Activated CD8-positive, alpha-beta memory T cell treated with anti-CD3 and anti-CD28 coated beads for 1 hour (primary cell): ENCODE results near the gene COL6A3.

Source experiments
- DNase-seq, 2 donors: peaks; one replicate each; pipeline ENCODE4 v3.0.0-alpha.2; 2020; ENCODE audit warnings: low read depth in 1 of 2; ENCODE audit errors: extremely low read depth in 1 of 2

The COL6A3 gene

GRCh38 chr2:237413777-237414661, at the start of gene COL6A3:
Gene COL6A3 (minus strand): TSS chr2:237414164. CDS start chr2:237396817, 17,347 bp downstream.
- DNase-seq: no peak

GRCh38 chr2:237459741-237460174, 45.8 kb upstream of the COL6A3 start:
- no peak for DNase-seq

- no peak for DNase-seq
Measured at GRCh38 chr2:237459226-237459625, 45.3 kb upstream of the COL6A3 start.

GRCh38 chr2:237458519-237458918, 44.6 kb upstream of the COL6A3 start:
- no peak for DNase-seq

GRCh38 chr2:237457388-237457941, 43.5 kb upstream of the COL6A3 start:
- DNase-seq: no peak

- no peak for DNase-seq
Measured at GRCh38 chr2:237456200-237456843, 42.4 kb upstream of the COL6A3 start.

- no peak for DNase-seq
Measured at GRCh38 chr2:237455764-237456163, 41.8 kb upstream of the COL6A3 start.

GRCh38 chr2:237453671-237454070, 39.7 kb upstream of the COL6A3 start:
- no peak for DNase-seq

GRCh38 chr2:237452861-237453260, 38.9 kb upstream of the COL6A3 start:
- DNase-seq: no peak

- no peak for DNase-seq
Measured at GRCh38 chr2:237451643-237452469, 37.9 kb upstream of the COL6A3 start.

GRCh38 chr2:237450583-237450982, 36.6 kb upstream of the COL6A3 start:
- no peak for DNase-seq

GRCh38 chr2:237450108-237450507, 36.1 kb upstream of the COL6A3 start:
- no peak for DNase-seq

GRCh38 chr2:237449193-237449881, 35.4 kb upstream of the COL6A3 start:
- DNase-seq: no peak

GRCh38 chr2:237448626-237449025, 34.7 kb upstream of the COL6A3 start:
- DNase-seq: no peak

- no peak for DNase-seq
Measured at GRCh38 chr2:237448171-237448570, 34.2 kb upstream of the COL6A3 start.

GRCh38 chr2:237447496-237447895, 33.5 kb upstream of the COL6A3 start:
- DNase-seq: no peak

GRCh38 chr2:237446338-237446665, 32.3 kb upstream of the COL6A3 start:
- DNase-seq: no peak

GRCh38 chr2:237445611-237446337, 31.8 kb upstream of the COL6A3 start:
- DNase-seq: no peak

- DNase-seq: no peak
Measured at GRCh38 chr2:237444071-237444470, 30.1 kb upstream of the COL6A3 start.
